SK-N-SH (cell line): Measurements from ENCODE around the gene WDR41. TPM values are rescaled to one million over a fixed set of nuclear protein-coding genes. Genes with fewer than 3 reads are reported as not detected.

Experiments
- CTCF ChIA-PET: fragments of 300-600, 350-600 bp; formaldehyde crosslinking; extraction: SDS; loops from one replicate; lab custom pipeline; 2021; lab: Yijun Ruan, JAX
- POLR2A ChIA-PET: fragments of 350-600 bp; sonication (Branson Sonifier 250); formaldehyde crosslinking; extraction: SDS; loops from one replicate; lab custom pipeline; 2020; ENCODE audit warnings: antibody characterized with exemption, inconsistent platforms; lab: Yijun Ruan, JAX
- DNase-seq: peaks from one replicate; pipeline ENCODE4 v3.0.0; 2012
- H2AFZ ChIP-seq: fragments of 200-600 bp; sonication (generic); 2 replicates; pipeline ENCODE4 v1.8.1; 2016; ENCODE audit warnings: antibody characterized with exemption, mild to moderate bottlenecking, low read depth
- H3F3A ChIP-seq: fragments of 200-600 bp; sonication (generic); replicated peaks from 2 replicates; pipeline ENCODE3; 2016; ENCODE audit warnings: antibody characterized with exemption, mild to moderate bottlenecking; ENCODE audit not compliant: insufficient read depth
- H3K27ac ChIP-seq, 2 experiments: fragments of 200-500 bp in 1 of 2; fragments of 200-600 bp in 1 of 2; sonication (Bioruptor generic) in 1 of 2; sonication (generic), shearing (Covaris generic) in 1 of 2; 2 replicates each; pipeline versions ENCODE4 v1.5.1 to v1.6.1; 2014 to 2016; ENCODE audit warnings: low read depth in 2 of 2, inconsistent platforms in 1 of 2, low read length in 1 of 2, mild to moderate bottlenecking in 1 of 2, mixed read lengths in 1 of 2
- H3K27me3 ChIP-seq: fragments of 200-600 bp; sonication (generic), shearing (Covaris generic); 2 replicates; pipeline ENCODE4 v1.6.1; 2016; ENCODE audit warnings: mixed run types; ENCODE audit not compliant: insufficient read depth
- H3K36me3 ChIP-seq, 2 experiments: fragments of 200-500 bp in 1 of 2; fragments of 200-600 bp in 1 of 2; sonication (Bioruptor generic) in 1 of 2; sonication (generic) in 1 of 2; replicated peaks in 1 of 2; 2 replicates each; pipeline versions ENCODE3 to v1.5.1; 2014 to 2016; ENCODE audit warnings: low read length in 1 of 2, mild to moderate bottlenecking in 1 of 2; ENCODE audit not compliant: insufficient read depth in 2 of 2, control insufficient read depth in 1 of 2
- H3K4me1 ChIP-seq, 2 experiments: fragments of 200-500 bp in 1 of 2; fragments of 200-600 bp in 1 of 2; sonication (Bioruptor generic) in 1 of 2; sonication (generic), shearing (Covaris generic) in 1 of 2; 2 replicates each; pipeline versions ENCODE4 v1.5.1 to v1.6.1; 2014 to 2016; ENCODE audit warnings: low read depth in 1 of 2, low read length in 1 of 2, mixed run types in 1 of 2; ENCODE audit not compliant: insufficient read depth in 2 of 2, control insufficient read depth in 1 of 2
- H3K4me2 ChIP-seq: fragments of 200-600 bp; sonication (generic), shearing (Covaris generic); 2 replicates; pipeline ENCODE4 v1.6.1; 2017; ENCODE audit warnings: mixed run types
- H3K4me3 ChIP-seq, 2 experiments: fragments of 200-500 bp in 1 of 2; fragments of 200-600 bp in 1 of 2; sonication (Bioruptor generic) in 1 of 2; sonication (generic), shearing (Covaris generic) in 1 of 2; 2 replicates each; pipeline versions ENCODE4 v1.5.1 to v1.8.1; 2014 to 2016; ENCODE audit warnings: low read depth in 2 of 2, inconsistent platforms in 1 of 2, low read length in 1 of 2, mild to moderate bottlenecking in 1 of 2, mixed read lengths in 1 of 2, moderate library complexity in 1 of 2
- H3K79me2 ChIP-seq: fragments of 200-600 bp; sonication (generic); 2 replicates; pipeline ENCODE4 v1.8.1; 2017; ENCODE audit warnings: mild to moderate bottlenecking; ENCODE audit not compliant: insufficient read depth
- H3K9ac ChIP-seq: fragments of 200-600 bp; sonication (generic); 2 replicates; pipeline ENCODE4 v1.6.1; 2017; ENCODE audit warnings: mixed run types
- H3K9me2 ChIP-seq: fragments of 200-600 bp; sonication (generic); 2 replicates; pipeline ENCODE4 v1.6.1; 2017; ENCODE audit warnings: mixed run types
- H3K9me3 ChIP-seq: fragments of 200-600 bp; sonication (generic); 2 replicates; pipeline ENCODE4 v1.6.1; 2017; ENCODE audit warnings: mixed run types, mild to moderate bottlenecking, moderate library complexity
- H4K20me1 ChIP-seq: fragments of 200-600 bp; sonication (generic); 2 replicates; pipeline ENCODE4 v1.6.1; 2017; ENCODE audit warnings: mild to moderate bottlenecking, mixed run types; ENCODE audit not compliant: insufficient read depth
- CHD2 ChIP-seq: fragments of 150-350 bp; IDR thresholded peaks from 2 replicates; pipeline ENCODE4 v1.6.1; 2018; ENCODE audit warnings: low read length; ENCODE audit not compliant: partially characterized antibody
- ELF1 ChIP-seq: IDR thresholded peaks from 2 replicates; pipeline ENCODE4 v1.4.0; 2012
- EZH2phosphoT487 ChIP-seq: fragments of 200-600 bp; sonication (generic); IDR thresholded peaks from 2 replicates; pipeline ENCODE4 v1.6.1; 2017; ENCODE audit warnings: low read depth, mixed run types, mild to moderate bottlenecking, antibody characterized with exemption, moderate library complexity, borderline replicate concordance
- FOSL2 ChIP-seq: IDR thresholded peaks from 2 replicates; pipeline ENCODE4 v1.4.0; 2012; ENCODE audit warnings: low read depth, mild to moderate bottlenecking, moderate library complexity, borderline replicate concordance
- FOXM1 ChIP-seq: IDR thresholded peaks from 2 replicates; pipeline ENCODE4 v1.4.0; 2012; ENCODE audit warnings: low read depth, mild to moderate bottlenecking
- IRF3 ChIP-seq: fragments of 150-350 bp; IDR thresholded peaks from 2 replicates; pipeline ENCODE4 v1.6.1; 2016; ENCODE audit warnings: mild to moderate bottlenecking, low read depth, low read length
- MEF2A ChIP-seq: IDR thresholded peaks from 2 replicates; pipeline ENCODE4 v1.4.0; 2012; ENCODE audit warnings: low read depth, borderline replicate concordance
- MXI1 ChIP-seq: IDR thresholded peaks from 2 replicates; pipeline ENCODE4 v1.6.1; 2012; ENCODE audit warnings: mild to moderate bottlenecking, low read depth, low read length, improper control_type of control experiment
- NRF1 ChIP-seq: IDR thresholded peaks from 2 replicates; pipeline ENCODE4 v1.6.1; 2012; ENCODE audit warnings: low read depth, mild to moderate bottlenecking, low read length
- POLR2AphosphoS5 ChIP-seq: IDR thresholded peaks from 2 replicates; pipeline ENCODE4 v1.6.1; 2012; ENCODE audit warnings: low read depth, low read length
- RAD21 ChIP-seq: IDR thresholded peaks from 2 replicates; pipeline ENCODE4 v1.6.1; 2012; ENCODE audit warnings: mild to moderate bottlenecking, low read length
- RCOR1 ChIP-seq: fragments of 150-350 bp; IDR thresholded peaks from 2 replicates; pipeline ENCODE4 v1.6.1; 2017; ENCODE audit warnings: antibody characterized with exemption, low read length
- RFX5 ChIP-seq: IDR thresholded peaks from 2 replicates; pipeline ENCODE4 v1.6.1; 2012; ENCODE audit warnings: mild to moderate bottlenecking, improper control_type of control experiment, low read length
- TAF1 ChIP-seq: IDR thresholded peaks from 2 replicates; pipeline ENCODE4 v1.6.1; 2012; ENCODE audit warnings: low read depth, mild to moderate bottlenecking, low read length, moderate library complexity, borderline replicate concordance
- TCF12 ChIP-seq: IDR thresholded peaks from 2 replicates; pipeline ENCODE4 v1.4.0; 2012
- TEAD4 ChIP-seq: IDR thresholded peaks from 2 replicates; pipeline ENCODE4 v1.4.0; 2012; ENCODE audit warnings: mild to moderate bottlenecking, borderline replicate concordance; ENCODE audit not compliant: insufficient read depth
- WGBS: methylation state at CpG from one replicate; pipeline ENCODE4 v1.1.6; 2017; ENCODE audit warnings: low lambda C conversion rate; 5-methylcytosine and 5-hydroxymethylcytosine counted together
- polyA plus RNA-seq, 3 experiments: library from polyadenylated mRNA; depleted of rRNA; stranded (reverse); fragments of >200 nt; gene quantifications; 2 replicates each; pipeline ENCODE4 v1.2.3, GENCODE V29; 2012
- TF ChIP-seq, protein P1 (sequence below): IDR thresholded peaks from 2 replicates; pipeline ENCODE4 v1.4.0; 2012; ENCODE audit warnings: low read depth
- TF ChIP-seq, protein P2 (sequence below): IDR thresholded peaks from 2 replicates; pipeline ENCODE4; 2012
- TF ChIP-seq, protein P3 (sequence below): IDR thresholded peaks from 2 replicates; pipeline ENCODE4 v1.6.1; 2012; ENCODE audit warnings: mild to moderate bottlenecking, low read depth, low read length, moderate library complexity
- TF ChIP-seq, protein P4 (sequence below): fragments of 150-350 bp; IDR thresholded peaks from 2 replicates; pipeline ENCODE4 v1.6.1; 2017; ENCODE audit warnings: antibody characterized with exemption, low read length, low read depth, borderline replicate concordance

WDR41 gene
- polyA plus RNA-seq, 1 of the 3 experiments (the other 2 are of a cell fraction), result 17.2 TPM

- H3K79me2 ChIP-seq, result no peaks in the 10 kb centered on the region
- no peak overlapping the region for H3K27ac ChIP-seq
- no peak overlapping the region for H3K4me3 ChIP-seq
- ChIA-PET CTCF (interaction anchor here (0.5 to 1.4 kb wide), 4 partner anchors 11 to 429 kb away, joined by 3 read pairs; no protein-coding TSS in a partner anchor), POLR2A (no interaction called here)
- no peaks in the 10 kb centered on the region for H3F3A ChIP-seq
- no peaks in the 10 kb centered on the region for H3K9me3 ChIP-seq
- no peak overlapping the region for H3K4me2 ChIP-seq
- no peak for DNase-seq
- H2AFZ ChIP-seq, result no peak overlapping the region
- no peaks in the 10 kb centered on the region; the same call in 1 of the 2 replicates for H3K27me3 ChIP-seq
- H3K36me3 ChIP-seq, result no peaks in the 10 kb centered on the region
- no peak overlapping the region for H3K9ac ChIP-seq
- WGBS, result 70% methylated on average over 9 of the region's 10 CpGs
- H3K9me2 ChIP-seq, result no peaks in the 10 kb centered on the region
- no peaks in the 10 kb centered on the region; a peak in 1 of 4 replicates for H3K4me1 ChIP-seq
- H4K20me1 ChIP-seq, result no peaks in the 10 kb centered on the region
- TF ChIP-seq EZH2phosphoT487 (no peak), FOXM1 (no peak), MEF2A (no peak), RAD21 (no peak), POLR2AphosphoS5 (no peak), MXI1 (no peak), TCF12 (no peak), RCOR1 (no peak), TAF1 (no peak), FOSL2 (no peak), TEAD4 (no peak), ELF1 (no peak), RFX5 (no peak), NRF1 (no peak), IRF3 (no peak), CHD2 (no peak)
- TF ChIP-seq, protein P1, sequence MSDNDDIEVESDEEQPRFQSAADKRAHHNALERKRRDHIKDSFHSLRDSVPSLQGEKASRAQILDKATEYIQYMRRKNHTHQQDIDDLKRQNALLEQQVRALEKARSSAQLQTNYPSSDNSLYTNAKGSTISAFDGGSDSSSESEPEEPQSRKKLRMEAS, result no peak
- TF ChIP-seq, protein P2, sequence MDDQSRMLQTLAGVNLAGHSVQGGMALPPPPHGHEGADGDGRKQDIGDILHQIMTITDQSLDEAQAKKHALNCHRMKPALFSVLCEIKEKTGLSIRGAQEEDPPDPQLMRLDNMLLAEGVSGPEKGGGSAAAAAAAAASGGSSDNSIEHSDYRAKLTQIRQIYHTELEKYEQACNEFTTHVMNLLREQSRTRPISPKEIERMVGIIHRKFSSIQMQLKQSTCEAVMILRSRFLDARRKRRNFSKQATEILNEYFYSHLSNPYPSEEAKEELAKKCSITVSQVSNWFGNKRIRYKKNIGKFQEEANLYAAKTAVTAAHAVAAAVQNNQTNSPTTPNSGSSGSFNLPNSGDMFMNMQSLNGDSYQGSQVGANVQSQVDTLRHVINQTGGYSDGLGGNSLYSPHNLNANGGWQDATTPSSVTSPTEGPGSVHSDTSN, result no peak
- TF ChIP-seq, protein P3, sequence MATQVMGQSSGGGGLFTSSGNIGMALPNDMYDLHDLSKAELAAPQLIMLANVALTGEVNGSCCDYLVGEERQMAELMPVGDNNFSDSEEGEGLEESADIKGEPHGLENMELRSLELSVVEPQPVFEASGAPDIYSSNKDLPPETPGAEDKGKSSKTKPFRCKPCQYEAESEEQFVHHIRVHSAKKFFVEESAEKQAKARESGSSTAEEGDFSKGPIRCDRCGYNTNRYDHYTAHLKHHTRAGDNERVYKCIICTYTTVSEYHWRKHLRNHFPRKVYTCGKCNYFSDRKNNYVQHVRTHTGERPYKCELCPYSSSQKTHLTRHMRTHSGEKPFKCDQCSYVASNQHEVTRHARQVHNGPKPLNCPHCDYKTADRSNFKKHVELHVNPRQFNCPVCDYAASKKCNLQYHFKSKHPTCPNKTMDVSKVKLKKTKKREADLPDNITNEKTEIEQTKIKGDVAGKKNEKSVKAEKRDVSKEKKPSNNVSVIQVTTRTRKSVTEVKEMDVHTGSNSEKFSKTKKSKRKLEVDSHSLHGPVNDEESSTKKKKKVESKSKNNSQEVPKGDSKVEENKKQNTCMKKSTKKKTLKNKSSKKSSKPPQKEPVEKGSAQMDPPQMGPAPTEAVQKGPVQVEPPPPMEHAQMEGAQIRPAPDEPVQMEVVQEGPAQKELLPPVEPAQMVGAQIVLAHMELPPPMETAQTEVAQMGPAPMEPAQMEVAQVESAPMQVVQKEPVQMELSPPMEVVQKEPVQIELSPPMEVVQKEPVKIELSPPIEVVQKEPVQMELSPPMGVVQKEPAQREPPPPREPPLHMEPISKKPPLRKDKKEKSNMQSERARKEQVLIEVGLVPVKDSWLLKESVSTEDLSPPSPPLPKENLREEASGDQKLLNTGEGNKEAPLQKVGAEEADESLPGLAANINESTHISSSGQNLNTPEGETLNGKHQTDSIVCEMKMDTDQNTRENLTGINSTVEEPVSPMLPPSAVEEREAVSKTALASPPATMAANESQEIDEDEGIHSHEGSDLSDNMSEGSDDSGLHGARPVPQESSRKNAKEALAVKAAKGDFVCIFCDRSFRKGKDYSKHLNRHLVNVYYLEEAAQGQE, result no peak
- TF ChIP-seq, protein P4, sequence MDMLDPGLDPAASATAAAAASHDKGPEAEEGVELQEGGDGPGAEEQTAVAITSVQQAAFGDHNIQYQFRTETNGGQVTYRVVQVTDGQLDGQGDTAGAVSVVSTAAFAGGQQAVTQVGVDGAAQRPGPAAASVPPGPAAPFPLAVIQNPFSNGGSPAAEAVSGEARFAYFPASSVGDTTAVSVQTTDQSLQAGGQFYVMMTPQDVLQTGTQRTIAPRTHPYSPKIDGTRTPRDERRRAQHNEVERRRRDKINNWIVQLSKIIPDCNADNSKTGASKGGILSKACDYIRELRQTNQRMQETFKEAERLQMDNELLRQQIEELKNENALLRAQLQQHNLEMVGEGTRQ, result no peak
Observed at GRCh38 chr5:77391240-77391765, 100.8 kb downstream of the WDR41 start.
